GM12878 (cell line): ENCODE measurements around the gene CMTM3. TPM values are rescaled to one million over a fixed set of nuclear protein-coding genes. Genes with fewer than 3 reads are reported as not detected.
A peak's percentile ranks its signal among the peaks of the same experiment; 100 is the strongest.

Experiments used
- ATAC-seq: fragments of 200-7000 bp; cut with Tn5 transposase; 3 replicates; pipeline ENCODE4 v1.9.1; 2020; ENCODE audit warnings: mild to moderate bottlenecking, moderate library complexity
- BruUV-seq: library from RNA; stranded (reverse); fragments of 400-500 nt; replicated peaks from 2 replicates; lab custom pipeline; 2021; lab: Mats Ljungman, UMichigan
- CTCF ChIA-PET: fragments of 300-600 bp; sonication (Branson Sonifier 250); formaldehyde crosslinking; extraction: SDS; loops from one replicate; lab custom pipeline; 2021; ENCODE audit warnings: inconsistent platforms; lab: Yijun Ruan, JAX
- POLR2A ChIA-PET: fragments of 350-600 bp; formaldehyde crosslinking; extraction: SDS; loops from one replicate; lab custom pipeline; 2021; ENCODE audit warnings: inconsistent platforms; lab: Charles Lee
- RAD21 ChIA-PET: fragments of 300-600 bp; sonication (Branson Sonifier 250); formaldehyde crosslinking; loops from one replicate; lab custom pipeline; 2023; ENCODE audit warnings: antibody characterized with exemption; ENCODE audit not compliant: unreplicated experiment; lab: Charles Lee
- SMC1A ChIA-PET: fragments of 300-600 bp; sonication (Branson Sonifier 250); formaldehyde crosslinking; loops from one replicate; lab custom pipeline; 2023; ENCODE audit not compliant: unreplicated experiment, uncharacterized antibody; lab: Charles Lee
- DNase-seq: peaks from one replicate; pipeline ENCODE4 v3.0.0-alpha.2; 2011; ENCODE audit warnings: low read depth, low spot score
- FAIRE-seq: peaks from 3 replicates; lab custom pipeline; 2011; peaks lifted over from hg19 to GRCh38; lab: Jason Lieb, UNC
- H2AFZ ChIP-seq: 2 replicates; pipeline ENCODE4 v1.6.0; 2011; ENCODE audit warnings: low read depth, low read length, control low read depth; ENCODE audit not compliant: control insufficient read depth
- H3K27ac ChIP-seq: 2 replicates; pipeline ENCODE4 v1.5.1; 2011; ENCODE audit warnings: control low read depth; ENCODE audit not compliant: control insufficient read depth, insufficient read depth
- H3K27me3 ChIP-seq, 2 experiments: replicated peaks in 1 of 2; 2 replicates each; pipeline versions ENCODE4 v1.6.0 to v1.6.1; 2011; ENCODE audit warnings: low read length in 1 of 2; ENCODE audit not compliant: control insufficient read depth in 2 of 2, insufficient read depth in 2 of 2
- H3K36me3 ChIP-seq, 2 experiments: 2 replicates each; pipeline ENCODE4 v1.5.1; 2011; ENCODE audit warnings: low read length in 1 of 2; ENCODE audit not compliant: control insufficient read depth in 2 of 2, insufficient read depth in 2 of 2
- H3K4me1 ChIP-seq: 2 replicates; pipeline ENCODE4 v1.6.1; 2011; ENCODE audit warnings: mild to moderate bottlenecking, low read length, moderate library complexity, mixed read lengths; ENCODE audit not compliant: control insufficient read depth, insufficient read depth
- H3K4me2 ChIP-seq: 2 replicates; pipeline ENCODE4 v1.6.0; 2011; ENCODE audit warnings: control low read depth; ENCODE audit not compliant: control insufficient read depth, insufficient read depth
- H3K4me3 ChIP-seq: fragments of 200-600 bp; sonication (generic); 2 replicates; pipeline ENCODE4 v1.5.1; 2016
- H3K79me2 ChIP-seq: 2 replicates; pipeline ENCODE4 v1.6.0; 2011; ENCODE audit warnings: low read length; ENCODE audit not compliant: control insufficient read depth, insufficient read depth
- H3K9ac ChIP-seq: 2 replicates; pipeline ENCODE4 v1.8.0; 2011; ENCODE audit warnings: low read length, control low read depth, mixed read lengths; ENCODE audit not compliant: control insufficient read depth, insufficient read depth
- H3K9me3 ChIP-seq: replicated peaks from 3 replicates; pipeline ENCODE4 v1.5.1; 2011; ENCODE audit warnings: mild to moderate bottlenecking, low read length; ENCODE audit not compliant: control insufficient read depth, insufficient read depth
- H4K20me1 ChIP-seq: 2 replicates; pipeline ENCODE4 v1.6.0; 2011; ENCODE audit not compliant: control insufficient read depth, insufficient read depth
- ASH2L ChIP-seq: fragments of 300-600, 200-600 bp; sonication (generic); IDR thresholded peaks from 2 replicates; pipeline ENCODE4 v1.6.1; 2017; ENCODE audit warnings: low read depth, mild to moderate bottlenecking, borderline replicate concordance
- ATF3 ChIP-seq: IDR thresholded peaks from 2 replicates; pipeline ENCODE4 v1.6.1; 2011; ENCODE audit warnings: low read depth, mild to moderate bottlenecking, low read length, moderate library complexity, borderline replicate concordance; ENCODE audit errors: extremely low read depth
- ATF7 ChIP-seq: fragments of 450-650 bp; IDR thresholded peaks from 2 replicates; pipeline ENCODE4 v1.6.1; 2016; ENCODE audit warnings: low read depth, mild to moderate bottlenecking
- BHLHE40 ChIP-seq, 2 experiments: fragments of 450-650 bp in 1 of 2; IDR thresholded peaks; 2 replicates each; pipeline ENCODE4 v1.6.1; 2011 to 2017; ENCODE audit warnings: low read depth in 2 of 2, borderline replicate concordance in 1 of 2, improper control_type of control experiment in 1 of 2, low read length in 1 of 2, mild to moderate bottlenecking in 1 of 2
- CBX5 ChIP-seq: sonication (generic); IDR thresholded peaks from 2 replicates; pipeline ENCODE4 v1.6.1; 2016; ENCODE audit warnings: low read depth, moderate library complexity, mild to moderate bottlenecking, inconsistent platforms
- CEBPB ChIP-seq, 2 experiments: fragments of 150-350 bp in 1 of 2; IDR thresholded peaks; 2 replicates each; pipeline ENCODE4 v1.6.1; 2012 to 2014; ENCODE audit warnings: low read depth in 2 of 2, low read length in 2 of 2, borderline replicate concordance in 1 of 2, inconsistent platforms in 1 of 2
- CHD2 ChIP-seq: IDR thresholded peaks from 2 replicates; pipeline ENCODE4 v1.6.1; 2011; ENCODE audit warnings: low read depth, low read length, improper control_type of control experiment, borderline replicate concordance
- CREB1 ChIP-seq: IDR thresholded peaks from 2 replicates; pipeline ENCODE4 v1.6.1; 2012; ENCODE audit warnings: low read depth, mild to moderate bottlenecking, inconsistent platforms
- IKZF1 ChIP-seq: fragments of 450-650 bp; conservative IDR thresholded peaks from 2 replicates; pipeline ENCODE4 v1.6.1; 2017; ENCODE audit warnings: antibody characterized with exemption, mild to moderate bottlenecking
- IRF5 ChIP-seq: fragments of 450-650 bp; IDR thresholded peaks from 2 replicates; pipeline ENCODE4 v1.6.1; 2017; ENCODE audit warnings: borderline replicate concordance
- MEF2A ChIP-seq: IDR thresholded peaks from 2 replicates; pipeline ENCODE4 v1.6.1; 2011; ENCODE audit warnings: low read depth, mild to moderate bottlenecking, low read length, moderate library complexity; ENCODE audit not compliant: insufficient read depth
- NFYA ChIP-seq: IDR thresholded peaks from 2 replicates; pipeline ENCODE4 v1.6.1; 2011; ENCODE audit warnings: low read depth, mild to moderate bottlenecking, low read length, improper control_type of control experiment, borderline replicate concordance
- NRF1 ChIP-seq: conservative IDR thresholded peaks from 2 replicates; pipeline ENCODE4 v1.6.1; 2011; ENCODE audit warnings: mild to moderate bottlenecking, low read depth, low read length, improper control_type of control experiment
- POLR2AphosphoS5 ChIP-seq: IDR thresholded peaks from 2 replicates; pipeline ENCODE4 v1.6.1; 2011; ENCODE audit warnings: mild to moderate bottlenecking, low read length, inconsistent platforms
- RAD21 ChIP-seq: IDR thresholded peaks from 2 replicates; pipeline ENCODE4 v1.6.1; 2011; ENCODE audit warnings: mild to moderate bottlenecking, low read depth, low read length, moderate library complexity; ENCODE audit not compliant: insufficient read depth
- RAD51 ChIP-seq: fragments of 450-650 bp; IDR thresholded peaks from 2 replicates; pipeline ENCODE4 v1.6.1; 2016; ENCODE audit warnings: moderate library complexity, mild to moderate bottlenecking, inconsistent platforms
- ZBED1 ChIP-seq: IDR thresholded peaks from 2 replicates; pipeline ENCODE4 v1.6.1; 2016; ENCODE audit warnings: borderline replicate concordance
- ZNF207 ChIP-seq: fragments of 450-650 bp; IDR thresholded peaks from 2 replicates; pipeline ENCODE4 v1.6.1; 2014; ENCODE audit warnings: antibody characterized with exemption, mild to moderate bottlenecking, borderline replicate concordance
- ZNF217 ChIP-seq: fragments of 450-650 bp; IDR thresholded peaks from 2 replicates; pipeline ENCODE4 v1.6.1; 2017; ENCODE audit warnings: antibody characterized with exemption, mild to moderate bottlenecking
- ZNF274 ChIP-seq: IDR thresholded peaks from one replicate; pipeline ENCODE4 v1.8.0; 2011; ENCODE audit not compliant: insufficient read length, insufficient read depth
- ZNF384 ChIP-seq: IDR thresholded peaks from 2 replicates; pipeline ENCODE4 v1.6.1; 2012; ENCODE audit warnings: low read depth, mild to moderate bottlenecking, low read length, improper control_type of control experiment, borderline replicate concordance
- ZNF622 ChIP-seq: fragments of 450-650 bp; IDR thresholded peaks from 2 replicates; pipeline ENCODE4 v1.6.1; 2017; ENCODE audit warnings: mild to moderate bottlenecking, inconsistent platforms
- WGBS: methylation state at CpG from one replicate; pipeline ENCODE4 v1.1.6; 2016; ENCODE audit warnings: low lambda C conversion rate; ENCODE audit not compliant: insufficient replicate concordance, insufficient coverage; ENCODE audit errors: missing lambda C conversion rate; 5-methylcytosine and 5-hydroxymethylcytosine counted together
- in situ Hi-C: fragments of 300-500 bp; cut with MboI; formaldehyde crosslinking; loops from 9 replicates; pipeline ENCODE4 v1.14.3; 2018; ENCODE audit warnings: mixed read lengths
- intact Hi-C: fragments of 100-400 bp; cut with micrococcal nuclease; formaldehyde crosslinking; loops from one replicate; pipeline ENCODE4 v1.14.2; 2022; ENCODE audit not compliant: unreplicated experiment
- polyA plus RNA-seq, 11 experiments: library from polyadenylated mRNA; depleted of rRNA in 4 of 11; unstranded in 6 of 11; stranded (reverse) in 5 of 11; fragments of >200 nt; fragmentation: Nextera tagmentation in 4 of 11; fragmentation: Illumina TruSeq in 1 of 11; extraction: Ambion mirVana in 4 of 11; extraction: Trizol in 1 of 11; gene quantifications; 1 replicate in 1 of 11; 2 replicates in 10 of 11; pipeline versions ENCODE4 v1.2.1 to v1.2.3, GENCODE V29; 2011 to 2016; ENCODE audit warnings: inconsistent platforms in 2 of 11, missing spikeins in 2 of 11, low read depth in 1 of 11
- total RNA-seq, 4 experiments: library from RNA; depleted of rRNA in 3 of 4; stranded (reverse); fragments of >200 nt in 3 of 4; fragmentation: Illumina TruSeq in 1 of 4; extraction: Trizol in 1 of 4; gene quantifications; 2 replicates each; pipeline versions ENCODE4 v1.2.1 to v1.2.3, GENCODE V29; 2013 to 2021

Gene CMTM3
- total and polyA plus RNA-seq, 10 of the 15 experiments (the other 5 are each of a cell fraction or from before 2014, with no cell fraction given) = 5.4 to 47.4 (median 28.6) TPM

GRCh38 chr16:66619534-66620428 lies 15.3 kb downstream of the CMTM3 start:
- H3K79me2 ChIP-seq = no peaks in the 10 kb centered on the region
- ChIA-PET RAD21 (interaction anchor here (0.5 kb wide), 2 partner anchors 43 to 408 kb away, joined by 3 read pairs; no protein-coding TSS in a partner anchor), SMC1A (interaction anchor here (0.6 to 1.1 kb wide), 3 partner anchors 11 to 56 kb away, joined by 3 read pairs; no protein-coding TSS in a partner anchor), POLR2A (no interaction called here), CTCF (interaction anchor here (1.2 to 4.6 kb wide), 4 partner anchors 12 to 213 kb away, joined by 3 to 32 read pairs (median 3); partner anchors contain the start of gene CMTM3)
- 9% methylated on average over 12 of the region's 12 CpGs for WGBS
- intact Hi-C loops = no loop called here
- H3K9ac ChIP-seq = no peak overlapping the region
- peak; percentile 65 for ATAC-seq
- BruUV-seq = no TSS peak
- H3K4me1 ChIP-seq = no peaks in the 10 kb centered on the region
- peaks cover 0 to 4% of the 10 kb centered on the region in 2 experiments; a peak in 2 of 4 replicates for H3K27me3 ChIP-seq
- H4K20me1 ChIP-seq = no peaks in the 10 kb centered on the region
- no peak for DNase-seq
- no peak for FAIRE-seq
- H3K36me3 ChIP-seq = no peaks in the 10 kb centered on the region
- no peak overlapping the region for H3K4me2 ChIP-seq
- H3K4me3 ChIP-seq = no peak overlapping the region
- no peak overlapping the region for H2AFZ ChIP-seq
- H3K9me3 ChIP-seq = no peaks in the 10 kb centered on the region
- no peak overlapping the region for H3K27ac ChIP-seq
- in situ Hi-C loops = no loop called here
- TF ChIP-seq ATF7 (peak; percentile 69), RAD51 (no peak; the same call in 1 of the 2 replicates), NFYA (no peak), ATF3 (no peak), IRF5 (no peak), RAD21 (no peak), CEBPB (IDR thresholded peaks at IDR 0.05; ENCODE audit: borderline replicate concordance in 1 of 2, low read depth in 2 of 2, low read length in 2 of 2) (no peak), ZNF217 (no peak), CHD2 (no peak), ZNF384 (no peak), ASH2L (no peak), ZBED1 (no peak), ZNF274 (no peak), IKZF1 (0 out of 2 replicates have a peak, but pooled peaks have one; percentile 26), MEF2A (peak; percentile 34; the same call in 1 of the 2 replicates), ZNF622 (no peak), POLR2AphosphoS5 (no peak), CBX5 (no peak), CREB1 (peak; percentile 51; the same call in 1 of the 2 replicates), NRF1 (no peak), ZNF207 (no peak), BHLHE40 (IDR thresholded peaks at IDR 0.05; ENCODE audit: borderline replicate concordance in 1 of 2, low read depth in 2 of 2, low read length in 1 of 2) (no peak; a peak in 1 of 4 replicates)
